AG10803 (cell line): ENCODE data around the gene OLFM2.

Experiments used
- DNase-seq: peaks from one replicate; pipeline ENCODE4 v3.0.0; 2010; ENCODE audit warnings: low read depth
- H3K4me3 ChIP-seq: 2 replicates; pipeline ENCODE4 v1.5.1; 2011; ENCODE audit warnings: mild to moderate bottlenecking, low read length, control low read depth
- TF ChIP-seq, protein P1 (sequence below): conservative IDR thresholded peaks from 2 replicates; pipeline ENCODE4 v1.5.1; 2011; ENCODE audit warnings: mild to moderate bottlenecking, low read length, control low read depth, inconsistent platforms

Gene OLFM2

DNA sequence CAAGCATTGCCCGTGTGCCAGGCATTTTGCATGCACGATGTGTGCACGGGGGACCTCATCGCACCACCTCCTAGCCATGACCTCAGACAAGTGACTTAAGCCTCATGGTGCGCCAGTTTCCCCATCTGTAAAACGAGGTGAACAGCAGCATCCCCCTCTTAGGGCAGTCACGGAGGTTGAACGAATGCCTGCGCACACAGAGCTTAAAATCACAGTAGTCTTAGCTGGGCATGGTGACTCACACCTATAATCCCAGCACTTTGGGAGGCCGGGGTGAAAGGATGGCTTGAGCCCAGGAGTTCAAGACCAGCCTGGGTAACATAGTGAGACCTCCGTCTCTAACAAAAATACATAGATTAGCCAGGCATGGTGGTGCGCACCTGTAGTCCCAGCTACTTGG lies 52.6 kb downstream of the OLFM2 start:
- no peak overlapping the region for H3K4me3 ChIP-seq
- DNase-seq: no peak
- TF ChIP-seq, protein P1, sequence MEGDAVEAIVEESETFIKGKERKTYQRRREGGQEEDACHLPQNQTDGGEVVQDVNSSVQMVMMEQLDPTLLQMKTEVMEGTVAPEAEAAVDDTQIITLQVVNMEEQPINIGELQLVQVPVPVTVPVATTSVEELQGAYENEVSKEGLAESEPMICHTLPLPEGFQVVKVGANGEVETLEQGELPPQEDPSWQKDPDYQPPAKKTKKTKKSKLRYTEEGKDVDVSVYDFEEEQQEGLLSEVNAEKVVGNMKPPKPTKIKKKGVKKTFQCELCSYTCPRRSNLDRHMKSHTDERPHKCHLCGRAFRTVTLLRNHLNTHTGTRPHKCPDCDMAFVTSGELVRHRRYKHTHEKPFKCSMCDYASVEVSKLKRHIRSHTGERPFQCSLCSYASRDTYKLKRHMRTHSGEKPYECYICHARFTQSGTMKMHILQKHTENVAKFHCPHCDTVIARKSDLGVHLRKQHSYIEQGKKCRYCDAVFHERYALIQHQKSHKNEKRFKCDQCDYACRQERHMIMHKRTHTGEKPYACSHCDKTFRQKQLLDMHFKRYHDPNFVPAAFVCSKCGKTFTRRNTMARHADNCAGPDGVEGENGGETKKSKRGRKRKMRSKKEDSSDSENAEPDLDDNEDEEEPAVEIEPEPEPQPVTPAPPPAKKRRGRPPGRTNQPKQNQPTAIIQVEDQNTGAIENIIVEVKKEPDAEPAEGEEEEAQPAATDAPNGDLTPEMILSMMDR: no peak

GRCh38 chr19:9883231-9883758 lies 53.0 kb downstream of the OLFM2 start:
- TF ChIP-seq, protein P1: no peak
- DNase-seq: no peak

DNA sequence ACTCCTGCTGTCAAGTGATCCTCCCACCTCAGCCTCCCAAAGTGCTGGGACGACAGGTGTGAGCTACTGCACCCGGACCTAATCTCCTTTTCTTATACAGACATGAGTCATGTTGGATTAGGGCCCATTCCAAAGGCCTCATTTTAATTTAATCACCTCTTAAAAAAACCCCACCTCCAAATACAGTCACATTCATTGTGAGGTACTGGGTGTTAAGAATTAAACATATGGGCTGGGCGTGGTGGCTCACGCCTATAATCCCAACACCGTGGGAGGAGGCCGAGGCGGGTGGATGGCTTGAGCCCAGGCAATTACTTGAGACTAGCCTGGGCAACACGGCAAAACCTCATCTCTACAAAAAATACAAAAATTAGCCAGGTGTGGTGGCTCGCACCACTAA lies 54.6 kb downstream of the OLFM2 start:
- H3K4me3 ChIP-seq: no peak overlapping the region
- DNase-seq: no peak
- TF ChIP-seq, protein P1: no peak

More at GRCh38 chr19:9883231-9883758, 53.0 kb downstream of the OLFM2 start:
- no peak overlapping the region for H3K4me3 ChIP-seq

DNA sequence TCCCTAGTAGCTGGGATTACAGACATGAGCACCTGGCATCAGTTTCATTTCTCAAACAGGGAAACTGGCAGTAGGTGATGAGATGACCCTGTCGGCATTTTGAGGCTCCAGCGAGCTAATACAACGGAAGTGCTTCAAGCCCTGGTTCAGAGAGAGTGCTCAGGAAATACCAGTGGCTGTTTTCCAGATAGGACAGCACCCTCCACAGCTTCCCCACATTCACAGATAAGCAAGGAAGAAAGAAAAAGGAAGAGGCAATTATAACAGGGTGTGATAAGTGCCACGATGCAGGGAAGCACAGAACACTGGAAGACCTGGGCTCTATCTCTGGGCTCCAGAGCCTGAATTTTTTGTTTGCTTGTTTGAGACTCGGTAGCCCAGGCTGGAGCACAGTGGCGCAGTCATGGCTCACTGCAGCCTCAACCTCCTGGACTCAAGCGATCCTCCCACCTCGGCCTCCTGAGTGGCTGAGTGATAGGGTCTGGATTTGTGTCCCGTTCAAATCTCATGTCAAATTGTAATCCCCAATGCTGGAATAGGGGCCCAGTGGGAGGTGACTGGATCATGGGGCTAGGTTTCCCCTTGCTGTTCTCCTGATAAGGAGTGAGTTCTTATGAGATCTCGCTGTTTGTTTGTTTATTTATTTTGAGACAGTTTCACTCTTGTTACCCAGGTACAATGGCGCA lies 57.7 kb downstream of the OLFM2 start:
- no peak overlapping the region for H3K4me3 ChIP-seq
- no peak for DNase-seq
- TF ChIP-seq, protein P1: no peak

GRCh38 chr19:9877780-9878510 lies 58.4 kb downstream of the OLFM2 start:
- H3K4me3 ChIP-seq: no peak overlapping the region
- TF ChIP-seq, protein P1: no peak
- DNase-seq: peak; percentile 37

DNA sequence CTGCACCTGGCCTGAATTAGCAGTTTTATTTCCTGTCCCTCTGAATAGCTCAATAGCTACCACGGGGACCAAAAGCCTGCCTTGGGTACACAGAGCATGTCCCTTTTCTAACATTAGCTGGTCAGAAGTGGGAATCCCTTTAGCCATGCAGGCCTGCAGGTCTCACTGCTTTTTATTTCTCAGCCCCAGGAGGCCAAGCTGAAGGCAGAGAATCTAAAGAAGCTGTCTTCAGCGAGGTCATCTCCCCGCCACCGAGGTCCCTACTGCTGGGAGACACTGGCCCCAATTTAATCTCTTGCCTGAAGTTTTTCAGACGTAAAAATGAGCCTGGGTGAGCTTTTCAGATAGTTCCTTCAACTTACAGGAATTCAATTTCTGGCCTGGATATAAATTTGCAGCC lies 60.5 kb downstream of the OLFM2 start:
- no peak overlapping the region for H3K4me3 ChIP-seq
- TF ChIP-seq, protein P1: no peak
- no peak for DNase-seq
